GM19455 (cell line): ENCODE results near the gene TMEM233.
A peak's percentile ranks its signal among the peaks of the same experiment; 100 is the strongest.
"Not testable (repeated sequence)": the region's sequence is repeated elsewhere in the genome, so short reads cannot be mapped to it uniquely, and the experiment has no call there.

Source experiments
- ATAC-seq: cut with Tn5 transposase; IDR thresholded peaks from one replicate; pipeline ENCODE4 v1.9.1; 2021; ENCODE audit not compliant: unreplicated experiment

Gene TMEM233

GRCh38 chr12:119652665-119653064, 59.1 kb downstream of the TMEM233 start:
- no peak for ATAC-seq

GRCh38 chr12:119657001-119657400, 63.4 kb downstream of the TMEM233 start:
- ATAC-seq = not testable (repeated sequence)

DNA sequence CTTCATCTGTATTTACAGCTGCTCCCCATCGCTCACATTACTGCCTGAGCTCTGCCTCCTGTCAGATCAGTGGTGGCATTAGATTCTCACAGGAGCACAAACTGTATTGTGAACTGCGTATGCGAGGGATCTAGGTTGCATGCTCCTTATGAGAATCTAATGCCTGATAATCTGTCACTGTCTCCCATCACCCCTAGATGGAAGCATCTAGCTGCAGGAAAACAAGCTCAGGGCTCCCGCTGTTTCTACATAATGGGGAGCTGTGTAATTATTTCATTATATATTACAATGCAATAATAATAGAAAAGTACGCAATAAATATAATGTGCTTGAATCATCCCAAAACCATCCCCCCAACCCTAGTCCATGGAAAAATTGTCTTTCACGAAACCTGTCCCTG, 64.6 kb downstream of the TMEM233 start:
- ATAC-seq = not testable (repeated sequence)

GRCh38 chr12:119659289-119659897, 65.8 kb downstream of the TMEM233 start:
- ATAC-seq = no peak

DNA sequence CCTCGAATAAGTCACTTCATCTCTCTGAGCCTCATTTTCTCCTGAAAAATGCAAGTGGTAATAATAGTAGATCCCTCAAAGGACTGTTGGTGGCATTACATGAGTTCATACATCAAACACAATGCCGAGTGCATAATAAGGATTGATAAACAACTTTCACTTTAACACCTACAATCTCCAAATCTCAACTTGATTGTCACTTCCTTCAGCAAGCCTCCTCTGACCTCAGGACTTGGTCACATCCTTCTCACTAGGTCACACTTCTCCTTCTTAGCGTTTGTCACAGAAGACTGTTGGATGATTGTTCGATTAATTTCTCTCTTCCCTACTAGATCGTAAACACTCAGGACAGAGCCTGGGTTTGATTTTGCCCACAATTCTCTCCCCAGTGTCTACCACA, 66.5 kb downstream of the TMEM233 start:
- ATAC-seq = no peak

GRCh38 chr12:119661882-119662281, 68.3 kb downstream of the TMEM233 start:
- ATAC-seq = no peak

GRCh38 chr12:119664642-119665041, 71.1 kb downstream of the TMEM233 start:
- ATAC-seq = no peak

DNA sequence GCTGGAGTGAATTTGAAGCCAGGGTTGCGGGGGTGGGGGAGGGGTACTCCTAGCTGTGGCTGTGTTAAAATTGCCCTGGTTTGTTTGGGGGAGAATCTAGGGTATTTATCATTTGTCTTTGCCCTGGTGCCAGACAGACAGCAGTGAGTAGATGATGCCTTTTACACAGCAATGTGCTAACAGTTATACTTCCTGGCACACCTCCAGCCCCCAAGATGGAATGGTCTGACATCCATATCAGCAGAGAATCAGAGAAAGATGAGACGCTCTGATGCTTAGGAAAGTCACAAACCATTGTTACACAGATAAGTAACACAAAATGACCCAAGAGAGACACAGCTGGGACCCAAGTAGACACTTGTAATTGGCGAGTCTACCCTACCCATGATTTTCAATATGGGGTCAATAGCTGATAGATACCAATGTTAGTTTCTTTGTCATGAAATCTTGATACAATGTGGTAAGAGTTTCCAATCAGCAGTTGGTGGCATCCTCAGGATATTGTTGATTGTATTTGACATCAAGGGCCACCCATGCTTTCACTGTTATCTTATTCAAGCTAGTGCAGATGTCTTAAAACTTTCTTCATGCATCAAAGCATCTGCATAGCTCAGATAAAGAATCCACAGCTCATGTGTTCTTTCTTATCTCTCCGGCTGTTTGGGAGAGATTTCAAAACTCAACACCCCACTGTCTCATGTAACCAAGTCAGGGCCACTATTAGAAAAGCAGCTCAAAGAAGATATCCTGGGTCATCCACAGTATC, 71.8 kb downstream of the TMEM233 start:
- no peak for ATAC-seq

- ATAC-seq = no peak
Observed at GRCh38 chr12:119666226-119666795, 72.7 kb downstream of the TMEM233 start.

- ATAC-seq = peak; percentile 13
Observed at GRCh38 chr12:119666900-119667576, 73.5 kb downstream of the TMEM233 start.

DNA sequence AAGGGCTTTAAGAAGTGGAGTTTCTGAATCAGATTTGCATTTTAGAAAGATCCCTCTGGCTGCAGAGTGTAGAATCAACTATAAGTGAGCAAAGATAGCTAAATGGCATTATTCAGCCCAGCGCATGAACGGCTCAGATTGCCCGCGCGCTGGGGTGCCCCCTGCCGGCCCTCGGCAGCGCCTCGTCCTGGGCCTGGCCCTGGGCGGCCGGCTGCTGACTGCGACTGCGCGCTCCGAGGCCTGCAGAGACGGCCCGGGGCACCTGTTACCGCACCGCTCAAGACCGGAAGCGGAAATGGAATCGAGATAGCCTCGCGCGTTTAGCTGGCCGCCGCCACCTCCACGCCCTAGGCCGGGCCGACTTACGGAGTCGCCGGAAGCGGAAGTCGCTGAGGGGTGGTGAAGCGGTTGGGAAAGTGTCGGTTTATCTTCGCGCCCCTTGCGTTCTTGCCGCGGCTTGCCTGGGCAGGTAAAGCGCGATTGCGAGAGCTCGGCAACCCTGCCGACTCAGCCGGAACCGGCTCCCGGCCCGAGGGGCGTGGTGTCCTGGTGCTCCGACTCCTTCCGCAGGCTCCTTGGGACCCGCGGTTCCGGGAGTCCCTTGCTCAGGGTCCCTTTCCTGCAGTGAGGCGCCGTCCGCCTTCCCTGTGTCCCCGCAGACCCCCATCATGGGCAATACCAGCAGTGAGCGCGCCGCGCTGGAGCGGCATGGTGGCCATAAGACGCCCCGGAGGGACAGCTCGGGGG, 74.2 kb downstream of the TMEM233 start, which contains the start of gene PRKAB1:
TSS of gene PRKAB1 (plus strand) at position 557 of the 747 bp plus-strand sequence. CDS start at position 669, 112 bp downstream.
- peak; percentile 96 for ATAC-seq

DNA sequence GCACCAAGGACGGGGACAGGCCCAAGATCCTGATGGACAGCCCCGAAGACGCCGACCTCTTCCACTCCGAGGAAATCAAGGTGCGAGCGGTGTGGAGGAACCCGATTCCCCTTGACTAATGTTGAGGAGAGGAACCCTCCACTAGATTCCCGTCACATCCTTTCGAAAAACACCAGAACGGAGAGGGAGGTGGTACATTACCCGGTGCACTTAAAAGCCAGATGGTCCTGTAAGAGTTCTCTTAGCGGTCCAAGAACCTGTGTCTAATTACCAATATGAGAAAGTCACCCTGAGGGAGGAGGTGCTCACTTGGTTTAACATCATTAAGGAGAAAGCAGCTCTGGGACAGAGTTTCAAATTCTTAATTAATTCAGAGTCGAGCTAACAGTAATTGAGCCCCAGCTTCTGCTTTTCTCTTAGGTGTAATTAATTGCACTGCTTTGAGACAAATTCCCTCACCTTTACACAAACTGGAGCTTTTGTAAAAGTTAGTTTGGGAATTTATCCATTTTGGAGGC, 74.8 kb downstream of the TMEM233 start:
- ATAC-seq = no peak

DNA sequence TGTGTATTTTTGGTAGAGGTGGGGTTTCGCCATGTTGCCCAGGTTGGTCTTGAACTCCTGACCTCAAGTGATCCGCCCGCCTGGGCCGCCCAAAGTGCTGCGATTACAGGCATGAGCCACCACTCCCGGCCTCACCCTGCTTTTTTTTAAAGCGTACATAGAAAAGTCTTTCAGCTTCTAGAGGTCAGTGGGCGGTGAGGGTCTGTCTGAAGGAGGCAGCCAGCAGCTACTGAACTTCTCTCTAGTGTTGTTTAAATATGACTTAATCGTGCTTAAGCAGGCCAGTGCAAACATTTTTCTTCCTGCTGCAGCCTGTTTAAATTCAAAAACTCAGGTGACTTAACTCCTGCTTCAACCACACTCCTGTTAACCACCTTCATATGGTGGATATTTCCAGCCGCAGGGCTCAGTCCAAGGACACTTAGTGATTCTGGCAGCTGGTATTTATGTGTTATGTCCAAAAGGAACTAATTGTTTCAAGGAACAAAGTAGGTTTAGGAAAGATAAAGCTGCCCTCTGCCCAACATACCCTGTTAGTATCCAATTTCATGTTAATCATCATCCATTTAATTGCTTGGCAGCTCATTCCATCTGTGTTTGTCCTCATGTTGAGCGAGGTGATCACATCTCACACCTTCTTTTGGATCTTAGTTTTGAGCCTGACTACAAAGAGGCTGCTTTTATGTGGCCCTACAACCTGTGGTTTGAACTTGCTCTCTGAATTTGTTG, 76.3 kb downstream of the TMEM233 start:
- no peak for ATAC-seq

DNA sequence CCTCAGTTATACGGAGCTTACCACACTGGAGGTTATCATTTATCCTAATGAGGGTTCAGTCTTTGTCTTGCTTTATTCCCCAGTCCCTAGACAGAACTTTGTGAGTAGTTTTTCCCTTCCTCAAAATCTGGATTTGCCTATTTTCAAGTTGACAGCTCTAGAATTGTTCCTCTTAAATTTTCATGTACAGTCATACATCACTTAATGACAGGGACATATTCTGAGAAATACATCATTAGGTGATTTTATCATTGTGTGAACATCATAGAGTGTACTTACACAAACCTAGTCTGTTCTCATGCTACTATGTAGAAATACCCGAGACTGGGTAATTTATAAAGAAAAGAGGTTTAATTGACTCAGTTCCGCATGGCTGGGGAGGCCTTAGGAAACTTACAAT, 77.5 kb downstream of the TMEM233 start:
- no peak for ATAC-seq

DNA sequence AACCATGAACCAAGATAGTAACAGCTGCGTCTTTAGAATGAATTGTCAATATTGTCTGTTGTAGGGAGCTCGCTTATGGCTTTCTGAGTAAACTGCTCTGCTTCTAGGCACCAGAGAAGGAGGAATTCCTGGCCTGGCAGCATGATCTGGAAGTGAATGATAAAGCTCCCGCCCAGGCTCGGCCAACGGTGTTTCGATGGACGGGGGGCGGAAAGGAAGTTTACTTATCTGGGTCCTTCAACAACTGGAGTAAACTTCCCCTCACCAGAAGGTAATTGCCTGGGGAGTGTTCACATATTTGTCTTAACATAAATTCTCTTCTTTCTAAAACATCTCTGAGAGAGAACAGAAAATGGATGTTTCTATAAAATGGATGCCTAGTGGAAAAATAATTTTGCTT, 78.6 kb downstream of the TMEM233 start:
- ATAC-seq = no peak

DNA sequence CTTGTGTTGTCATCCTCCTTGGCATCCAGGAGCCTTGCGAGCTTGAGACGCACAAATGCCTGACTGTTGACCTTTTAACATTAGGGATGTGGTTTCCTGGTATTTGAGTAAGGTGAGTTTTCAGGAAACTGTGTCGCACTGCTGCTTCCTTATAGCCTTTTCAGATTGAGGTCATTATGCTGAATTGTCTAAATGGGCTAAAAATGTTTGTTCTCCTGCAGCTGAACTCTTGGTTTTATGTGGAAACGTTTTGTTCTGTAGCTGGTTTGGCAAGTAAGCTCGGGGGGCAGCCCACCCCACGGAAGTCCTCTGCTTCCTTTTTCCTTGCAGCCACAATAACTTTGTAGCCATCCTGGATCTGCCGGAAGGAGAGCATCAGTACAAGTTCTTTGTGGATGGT, 80.1 kb downstream of the TMEM233 start:
- no peak for ATAC-seq

DNA sequence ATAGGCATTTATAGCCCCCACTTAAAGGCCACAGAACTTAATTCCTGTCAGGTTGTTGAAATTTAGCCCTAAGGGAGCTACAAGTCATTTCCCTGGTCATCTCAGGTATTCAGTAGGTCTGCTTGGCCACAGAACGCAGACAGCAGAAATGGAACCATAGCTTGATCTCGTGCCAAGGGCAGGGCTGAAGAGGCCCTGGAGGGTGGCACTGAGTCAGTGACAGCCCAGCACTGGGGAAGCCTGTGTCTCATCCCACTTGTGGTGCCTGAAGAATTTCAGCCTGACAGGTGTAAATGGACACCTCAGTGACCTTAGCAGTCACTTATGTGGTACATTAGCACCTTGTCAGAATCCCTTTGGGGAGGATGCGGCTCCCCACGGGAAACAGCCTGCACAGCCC, 81.0 kb downstream of the TMEM233 start:
- ATAC-seq = no peak

- ATAC-seq = no peak
Observed at GRCh38 chr12:119676022-119676421, 82.4 kb downstream of the TMEM233 start.

GRCh38 chr12:119676573-119676972, 83.0 kb downstream of the TMEM233 start:
- no peak for ATAC-seq

DNA sequence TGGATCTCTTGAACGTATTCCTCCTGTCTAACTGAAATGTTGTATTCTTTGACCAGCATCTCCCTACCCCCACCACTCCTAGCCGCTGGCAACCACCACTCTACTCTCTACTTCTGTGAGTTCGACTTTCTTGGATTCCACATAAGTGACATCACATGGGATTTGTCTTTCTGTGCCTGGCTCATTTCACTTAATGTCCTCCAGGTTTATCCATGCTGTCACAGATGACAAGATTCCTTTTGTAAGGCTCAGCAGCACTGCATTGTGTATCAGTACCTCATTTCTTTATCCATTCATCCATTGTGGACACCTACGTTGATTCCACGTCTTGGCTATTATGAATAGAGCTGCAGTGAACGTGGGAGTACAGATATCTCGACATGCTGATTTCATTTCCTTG, 84.9 kb downstream of the TMEM233 start:
- no peak for ATAC-seq
